GM18517 (cell line): ENCODE results near the gene ALKBH5.
"Not testable (repeated sequence)": the region's sequence is repeated elsewhere in the genome, so short reads cannot be mapped to it uniquely, and the experiment has no call there.

Experiments
- ATAC-seq: cut with Tn5 transposase; IDR thresholded peaks from one replicate; pipeline ENCODE4 v1.9.1; 2021; ENCODE audit warnings: mild to moderate bottlenecking, moderate library complexity; ENCODE audit not compliant: unreplicated experiment

ALKBH5 gene

GRCh38 chr17:18216906-18217305 is 33.3 kb downstream of the ALKBH5 start:
- not testable (repeated sequence) for ATAC-seq

GRCh38 chr17:18217412-18218015 is 33.9 kb downstream of the ALKBH5 start:
- no peak for ATAC-seq

- ATAC-seq = no peak
Measured at GRCh38 chr17:18218756-18219415, 35.3 kb downstream of the ALKBH5 start.

- ATAC-seq = no peak
Measured at GRCh38 chr17:18224053-18224386, 40.4 kb downstream of the ALKBH5 start.

GRCh38 chr17:18224387-18225120 is 40.9 kb downstream of the ALKBH5 start:
- no peak for ATAC-seq

- peak; percentile 60 for ATAC-seq
Measured at GRCh38 chr17:18225121-18225641, 41.6 kb downstream of the ALKBH5 start, which contains the start of gene LLGL1. LLGL1 (plus strand) TSS chr17:18225635; CDS start chr17:18225683, 48 bp downstream.

- ATAC-seq = peak; percentile 11
Measured at GRCh38 chr17:18225642-18226283, 42.1 kb downstream of the ALKBH5 start.

- ATAC-seq = no peak
Measured at GRCh38 chr17:18226284-18226945, 42.8 kb downstream of the ALKBH5 start.

- ATAC-seq = no peak
Measured at GRCh38 chr17:18227635-18228034, 44.0 kb downstream of the ALKBH5 start.

GRCh38 chr17:18228176-18228682 is 44.6 kb downstream of the ALKBH5 start:
- ATAC-seq = no peak

- ATAC-seq = no peak
Measured at GRCh38 chr17:18229254-18229653, 45.6 kb downstream of the ALKBH5 start.

GRCh38 chr17:18229771-18230170 is 46.1 kb downstream of the ALKBH5 start:
- ATAC-seq = no peak

GRCh38 chr17:18230288-18231141 is 46.9 kb downstream of the ALKBH5 start:
- no peak for ATAC-seq

GRCh38 chr17:18231164-18231563 is 47.5 kb downstream of the ALKBH5 start:
- no peak for ATAC-seq

GRCh38 chr17:18233803-18234518 is 50.3 kb downstream of the ALKBH5 start:
- ATAC-seq = no peak

- no peak for ATAC-seq
Measured at GRCh38 chr17:18234853-18235380, 51.3 kb downstream of the ALKBH5 start.

- ATAC-seq = no peak
Measured at GRCh38 chr17:18235743-18236256, 52.2 kb downstream of the ALKBH5 start.

- ATAC-seq = no peak
Measured at GRCh38 chr17:18236494-18236893, 52.9 kb downstream of the ALKBH5 start.

GRCh38 chr17:18237461-18237860 is 53.8 kb downstream of the ALKBH5 start:
- ATAC-seq = no peak
